ENCODE results near the gene RAB11FIP4.

RAB11FIP4 gene

DNA sequence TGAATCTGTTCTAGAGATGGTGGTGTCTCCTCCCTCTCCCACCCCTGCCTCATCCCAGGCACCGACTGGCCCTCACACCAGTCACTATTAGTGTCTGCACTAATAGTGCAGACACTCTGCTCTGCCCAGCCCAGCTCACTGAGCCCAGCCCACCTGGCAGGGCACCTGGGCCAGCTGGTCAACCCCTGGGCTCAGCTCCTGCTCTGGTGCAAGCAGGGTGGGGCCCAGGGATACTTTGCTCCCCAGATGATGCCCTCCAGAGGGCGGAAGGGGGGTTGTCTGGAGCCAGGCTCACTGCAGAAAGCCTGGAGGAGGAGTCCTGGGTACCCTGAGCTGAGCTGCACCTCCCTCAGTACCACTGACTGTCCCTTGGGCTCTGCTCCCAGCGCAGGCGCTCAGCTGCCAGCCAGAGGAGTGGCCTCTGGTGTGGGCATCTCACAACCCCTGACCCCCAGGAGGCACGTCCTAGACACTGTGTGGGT, 14.5 kb downstream of the RAB11FIP4 start:
- DNase-seq (ENCODE audit: low spot score), result no peak

DNA sequence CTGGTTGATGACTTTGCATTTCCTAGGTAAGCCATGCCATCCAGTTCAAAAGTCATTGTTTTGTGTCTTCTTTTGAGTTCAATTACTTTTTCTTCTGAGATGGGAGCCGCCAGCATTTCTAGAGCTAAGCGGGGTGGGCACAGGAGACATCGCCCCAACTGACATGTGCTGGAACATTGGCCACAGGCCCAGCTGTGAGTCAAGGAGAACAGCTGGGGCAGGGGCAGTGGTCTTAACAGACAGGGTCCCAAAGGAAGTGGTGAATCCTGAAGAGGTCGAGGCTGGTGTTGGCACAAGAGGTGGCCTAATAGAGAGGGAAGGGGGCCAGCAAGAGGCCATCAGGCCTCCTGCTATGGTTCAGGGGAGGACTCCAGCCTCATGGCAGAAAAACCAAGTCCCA, 17.1 kb downstream of the RAB11FIP4 start:
- no peak for DNase-seq (ENCODE audit: low spot score)

GRCh38 chr17:31411707-31412285, 20.3 kb downstream of the RAB11FIP4 start:
- no peak for DNase-seq (ENCODE audit: low spot score)

GRCh38 chr17:31412511-31412910, 21.0 kb downstream of the RAB11FIP4 start:
- no peak for DNase-seq (ENCODE audit: low spot score)

DNA sequence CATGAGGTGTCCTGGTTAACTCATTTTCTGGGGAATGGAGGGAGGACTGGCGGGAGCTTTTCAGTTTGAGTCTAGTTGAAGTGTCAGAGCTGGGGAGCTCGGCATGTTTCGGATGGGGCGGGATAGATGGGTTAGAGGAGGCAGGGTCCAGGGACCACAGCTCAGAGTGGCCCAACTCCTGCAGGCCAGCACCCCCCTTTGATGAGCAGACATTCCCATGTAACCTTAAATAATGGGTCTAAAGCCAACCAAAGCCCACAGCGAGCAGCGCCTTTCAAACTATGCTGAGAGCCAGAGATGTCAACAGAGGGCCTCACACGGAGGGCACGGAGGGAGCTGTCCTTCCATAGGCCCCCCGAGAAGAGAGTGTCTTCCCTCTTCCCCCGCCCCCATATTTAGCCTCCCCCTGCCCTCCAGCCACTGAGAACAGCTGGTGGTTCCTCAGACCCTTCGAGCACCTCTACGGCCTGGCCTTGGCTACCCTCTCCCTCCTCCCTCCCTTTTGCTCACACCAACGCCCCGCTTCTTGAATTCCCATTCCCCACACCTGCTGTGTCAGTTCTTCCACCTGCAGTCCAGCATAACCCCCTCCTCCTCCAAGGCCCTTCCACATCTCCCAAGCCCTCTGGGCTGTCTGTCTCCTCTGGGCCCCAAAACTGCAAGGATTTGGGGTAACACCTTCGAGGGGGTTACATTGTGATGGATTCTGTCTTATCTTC, 21.8 kb downstream of the RAB11FIP4 start:
- DNase-seq (ENCODE audit: low spot score), result no peak

DNA sequence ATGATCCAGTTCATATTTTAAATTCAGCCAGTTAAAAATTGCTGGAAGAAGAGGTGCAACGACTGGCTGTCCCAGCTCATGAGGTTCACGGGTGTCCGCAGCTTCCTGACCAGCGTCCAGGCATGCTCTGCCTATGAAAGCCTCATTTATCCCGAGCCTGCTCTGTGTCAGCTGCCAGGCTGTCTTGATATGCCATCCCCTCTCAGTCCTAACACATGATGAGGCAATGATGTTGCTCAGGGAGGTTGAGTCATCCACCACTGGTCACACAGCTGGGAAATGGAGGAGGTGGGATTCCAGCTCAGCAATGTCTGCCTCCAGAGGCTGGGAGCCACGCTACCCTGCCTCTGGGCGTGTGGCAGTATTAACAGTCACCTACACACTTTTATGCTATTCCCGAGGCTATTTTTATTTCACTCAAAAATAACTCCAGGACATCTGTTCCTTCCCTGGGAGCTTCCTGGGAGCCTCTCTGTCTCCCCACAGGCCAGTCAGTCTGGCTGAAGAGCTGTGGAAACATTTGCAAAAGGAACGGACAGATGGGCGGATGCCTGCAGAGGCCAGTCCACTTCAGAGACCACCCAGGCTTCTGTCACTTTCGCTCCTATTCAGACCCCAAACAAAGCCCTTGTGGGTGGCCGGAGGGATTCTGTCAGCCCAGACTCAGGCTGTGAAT, 22.5 kb downstream of the RAB11FIP4 start:
- no peak for DNase-seq (ENCODE audit: low spot score)

GRCh38 chr17:31414550-31414918, 23.1 kb downstream of the RAB11FIP4 start:
- DNase-seq (ENCODE audit: low spot score), result no peak

DNA sequence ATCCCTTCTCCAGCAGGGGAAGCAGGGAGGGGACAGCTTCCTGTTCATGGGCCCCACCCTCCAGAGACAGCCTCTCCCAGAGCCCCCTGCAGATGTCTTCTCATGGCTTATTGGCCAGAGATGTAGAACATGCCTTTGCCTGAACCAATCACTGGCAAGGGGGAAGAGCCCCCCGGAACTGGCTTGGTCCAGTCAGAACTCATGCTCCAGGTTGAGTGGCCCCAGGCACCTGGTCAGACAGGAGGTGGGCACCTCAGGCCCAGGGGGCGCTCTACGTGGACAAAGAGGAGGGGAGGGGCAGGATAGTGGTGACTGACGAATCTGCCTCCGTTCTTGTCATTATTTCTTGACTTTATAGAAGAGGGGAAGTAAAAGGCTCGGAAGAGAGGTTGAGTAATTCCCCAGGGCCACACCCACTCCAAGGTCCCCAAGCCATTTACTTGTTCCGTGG, 23.6 kb downstream of the RAB11FIP4 start:
- DNase-seq (ENCODE audit: low spot score), result no peak

GRCh38 chr17:31415640-31416502, 24.4 kb downstream of the RAB11FIP4 start:
- no peak for DNase-seq (ENCODE audit: low spot score)

DNA sequence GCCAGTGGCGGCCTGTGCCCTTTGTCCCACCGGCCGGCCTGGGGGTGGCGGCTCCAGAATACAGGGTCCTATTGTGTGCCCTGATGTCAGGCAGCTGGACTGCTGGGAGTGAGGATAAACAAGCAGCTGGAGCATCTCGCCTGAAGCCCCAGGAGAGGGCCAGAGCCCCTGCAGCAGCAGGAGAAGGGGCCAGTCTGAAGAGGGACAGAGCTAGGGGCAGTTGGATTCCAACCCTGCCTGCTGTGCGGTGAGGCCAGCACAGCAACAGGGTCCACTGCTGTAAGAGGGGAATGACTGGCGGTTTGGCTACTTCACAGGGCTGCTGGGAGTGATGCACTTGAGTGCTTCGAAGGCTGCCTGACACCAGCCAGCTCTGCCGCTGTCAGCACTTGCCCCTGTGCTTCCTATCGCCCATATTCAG, 25.0 kb downstream of the RAB11FIP4 start:
- DNase-seq (ENCODE audit: low spot score), result no peak

DNA sequence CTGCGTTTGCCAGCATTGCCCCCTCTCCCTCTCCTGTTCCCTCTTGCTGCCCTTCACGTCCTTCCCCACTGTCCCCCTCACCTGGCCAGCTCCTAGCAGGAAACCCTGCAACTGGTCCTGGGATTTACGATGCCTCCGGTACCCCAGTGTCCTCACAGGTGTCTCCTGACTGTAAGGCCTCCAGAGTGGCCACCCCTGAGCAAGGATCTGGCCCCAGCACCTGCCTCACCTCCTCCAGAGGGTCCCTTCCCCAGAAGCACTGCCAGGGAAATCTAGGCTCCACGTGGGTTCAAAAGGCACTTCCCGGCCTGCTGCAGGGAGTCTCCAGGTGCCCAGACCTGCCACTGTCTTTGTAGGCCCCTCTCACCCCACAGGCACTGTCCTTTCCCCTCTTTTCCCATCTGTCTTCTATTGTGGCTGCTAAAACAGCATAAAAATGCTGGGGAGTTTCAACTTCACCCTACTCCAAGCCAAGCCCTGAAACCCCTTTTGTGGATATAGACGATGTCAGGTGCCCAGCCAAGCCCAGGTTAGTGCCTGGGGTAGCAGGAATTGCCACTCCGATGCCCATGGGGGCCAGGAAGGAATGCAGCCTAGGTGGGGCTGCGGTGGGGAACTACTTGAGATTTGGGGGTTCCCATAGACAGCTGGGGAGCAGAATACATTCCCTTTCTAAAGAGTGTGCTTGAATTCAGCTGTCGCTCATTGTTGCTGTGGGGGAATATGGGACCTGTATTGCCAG, 25.7 kb downstream of the RAB11FIP4 start:
- no peak for DNase-seq (ENCODE audit: low spot score)

DNA sequence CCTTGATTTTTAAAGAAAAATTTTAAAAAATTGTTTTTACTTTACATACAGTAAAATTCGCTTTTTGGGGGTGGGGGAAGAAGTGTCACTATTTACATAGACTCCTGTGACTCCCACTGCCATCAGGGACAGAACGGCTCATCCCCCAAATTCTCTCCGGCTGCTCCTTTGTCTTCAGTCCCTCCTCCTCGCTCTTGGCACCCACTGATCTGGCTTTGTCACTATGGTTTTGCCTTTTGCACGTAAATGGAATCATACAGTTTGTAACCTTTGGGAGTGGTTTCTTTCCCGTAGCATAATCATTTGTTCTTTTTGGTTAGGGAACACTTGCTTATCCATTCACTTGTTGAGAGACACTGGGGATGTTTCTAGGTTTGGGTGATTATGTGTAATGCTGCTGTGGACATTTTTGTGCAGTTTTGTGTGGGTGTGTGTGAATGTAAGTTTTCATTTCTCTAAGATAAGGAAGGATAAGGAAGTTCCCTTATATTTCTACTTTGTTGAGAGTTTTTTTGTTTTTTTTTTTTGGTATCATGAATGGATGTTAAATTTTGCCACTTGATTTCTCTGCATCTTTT, 27.4 kb downstream of the RAB11FIP4 start:
- no peak for DNase-seq (ENCODE audit: low spot score)

DNA sequence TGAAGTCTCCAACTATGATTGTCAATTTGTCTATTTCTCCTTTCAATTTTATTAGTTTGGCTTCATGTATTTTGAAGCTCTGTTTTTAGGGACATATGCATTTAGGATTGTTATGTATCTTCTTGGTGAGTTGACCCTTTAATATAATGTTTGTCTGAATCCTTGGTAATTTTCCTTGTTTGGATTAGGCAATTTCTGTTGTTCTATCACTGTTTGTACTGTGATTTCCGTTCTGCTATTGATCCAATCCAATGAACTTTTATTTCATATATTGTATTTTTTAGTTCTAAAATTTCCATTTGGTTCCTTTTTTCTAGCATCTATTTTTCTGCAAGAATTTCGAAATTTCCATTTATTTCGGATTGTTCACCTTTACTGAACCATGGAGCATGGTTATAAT, 31.0 kb downstream of the RAB11FIP4 start:
- DNase-seq (ENCODE audit: low spot score), result no peak

DNA sequence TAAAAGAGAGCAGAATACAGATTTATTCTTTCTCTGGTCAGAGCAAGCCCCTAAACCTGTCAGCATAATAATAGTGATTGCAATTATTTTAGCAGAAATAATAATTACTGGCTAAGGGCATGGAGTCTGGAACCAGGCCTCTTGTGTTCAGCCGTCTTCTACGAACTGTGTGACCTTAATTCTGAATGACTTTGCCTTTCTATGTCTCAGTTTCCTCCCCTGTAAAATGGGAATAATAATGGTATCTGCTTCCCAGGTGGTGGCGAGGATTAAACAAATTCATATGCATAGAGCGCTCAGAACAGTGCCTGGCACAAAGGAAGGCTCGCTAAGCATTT, 33.4 kb downstream of the RAB11FIP4 start:
- no peak for DNase-seq (ENCODE audit: low spot score)

- DNase-seq (ENCODE audit: low spot score), result no peak
Observed at GRCh38 chr17:31425282-31426040, 34.0 kb downstream of the RAB11FIP4 start.

GRCh38 chr17:31427684-31428083, 36.2 kb downstream of the RAB11FIP4 start:
- no peak for DNase-seq (ENCODE audit: low spot score)

DNA sequence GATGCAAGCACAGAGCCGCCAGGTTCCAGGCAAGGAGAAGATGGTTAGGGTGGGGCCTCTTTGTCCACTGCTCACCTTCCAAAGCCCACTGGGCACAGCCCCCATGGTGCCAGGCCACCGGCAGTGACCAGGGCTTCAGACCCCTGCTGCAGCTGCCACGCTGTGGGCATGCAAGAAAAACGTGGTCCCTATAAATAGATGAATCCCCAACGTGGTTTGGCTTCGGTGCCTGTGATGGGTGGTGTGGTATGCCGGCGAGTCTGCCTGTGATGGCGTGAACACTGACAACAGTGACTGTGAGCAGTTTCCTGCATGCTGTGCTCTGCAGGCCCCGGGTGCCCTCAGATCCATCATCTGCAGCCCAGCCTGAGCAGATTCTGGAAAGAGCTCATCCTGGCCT, 36.6 kb downstream of the RAB11FIP4 start:
- DNase-seq (ENCODE audit: low spot score), result no peak

- no peak for DNase-seq (ENCODE audit: low spot score)
Observed at GRCh38 chr17:31428512-31428911, 37.0 kb downstream of the RAB11FIP4 start.

DNA sequence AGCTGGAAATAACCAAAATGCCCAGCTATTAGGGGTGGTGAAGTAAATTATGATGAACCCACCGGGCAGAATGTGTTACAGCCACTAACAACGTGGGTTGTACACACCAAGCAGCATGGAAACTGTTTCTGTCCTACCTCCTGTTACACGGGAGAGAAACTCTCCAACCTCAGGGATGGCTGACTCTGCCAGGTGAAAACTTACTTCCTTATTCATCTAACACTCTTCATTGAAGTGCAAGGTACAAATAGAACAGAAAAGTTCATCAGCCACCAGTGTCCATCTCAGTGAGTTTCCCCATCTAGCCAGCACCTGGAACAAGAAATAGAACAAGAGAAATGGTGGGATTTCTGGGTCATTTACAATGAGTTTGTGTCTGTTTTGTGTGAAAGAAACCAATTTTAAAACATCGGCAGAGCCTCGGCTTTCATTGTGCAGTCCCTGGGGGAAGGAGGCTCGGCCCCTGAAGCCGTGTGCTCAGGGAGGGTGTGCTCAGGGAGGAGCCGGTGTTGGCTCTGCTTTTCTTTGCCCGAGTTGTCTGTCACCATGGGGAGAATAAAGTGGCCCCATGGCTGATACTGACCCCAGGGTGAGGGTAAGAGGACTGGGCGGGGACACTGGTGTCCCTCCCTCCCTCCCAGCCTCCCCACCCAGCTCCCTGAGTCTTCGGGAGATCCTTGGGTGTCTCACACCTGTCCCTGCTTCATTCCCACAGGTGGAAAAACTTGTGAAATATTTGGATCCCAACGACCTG, 39.8 kb downstream of the RAB11FIP4 start:
- no peak for DNase-seq (ENCODE audit: low spot score)
